ENCODE results near the gene CCDC78.
A peak's percentile ranks its signal among the peaks of the same experiment; 100 is the strongest.
"Not testable (repeated sequence)": the region's sequence is repeated elsewhere in the genome, so short reads cannot be mapped to it uniquely, and the experiment has no call there.

Gene CCDC78

GRCh38 chr16:760545-761343 is 34.5 kb upstream of the CCDC78 start, which contains the start of gene MSLN:
Gene MSLN (plus strand): TSS chr16:760734. CDS start chr16:762681, 1,947 bp downstream.
- no peak for DNase-seq

GRCh38 chr16:760065-760464 is 33.8 kb upstream of the CCDC78 start:
- no peak for DNase-seq

- DNase-seq: no peak
These were observed 33.1 kb upstream of the CCDC78 start for GRCh38 chr16:759110-759910.

GRCh38 chr16:756428-756827 is 30.2 kb upstream of the CCDC78 start:
- DNase-seq: no peak

GRCh38 chr16:754656-755055 is 28.4 kb upstream of the CCDC78 start:
- no peak for DNase-seq

- DNase-seq: not testable (repeated sequence)
These were observed 27.9 kb upstream of the CCDC78 start for GRCh38 chr16:754121-754607.

GRCh38 chr16:752007-752312 is 25.7 kb upstream of the CCDC78 start:
- no peak for DNase-seq

- DNase-seq: no peak
These were observed 25.1 kb upstream of the CCDC78 start for GRCh38 chr16:751152-752006.

GRCh38 chr16:750485-750884 is 24.2 kb upstream of the CCDC78 start:
- DNase-seq: no peak

GRCh38 chr16:749010-749409 is 22.8 kb upstream of the CCDC78 start:
- no peak for DNase-seq

GRCh38 chr16:747978-748746 is 21.9 kb upstream of the CCDC78 start:
- DNase-seq: no peak

GRCh38 chr16:746637-747036 is 20.4 kb upstream of the CCDC78 start:
- no peak for DNase-seq

GRCh38 chr16:745739-746138 is 19.5 kb upstream of the CCDC78 start:
- DNase-seq: no peak

GRCh38 chr16:743794-744500 is 17.7 kb upstream of the CCDC78 start:
- no peak for DNase-seq

- not testable (repeated sequence) for DNase-seq
These were observed 16.7 kb upstream of the CCDC78 start for GRCh38 chr16:742894-743293.

- DNase-seq: no peak
These were observed 15.9 kb upstream of the CCDC78 start for GRCh38 chr16:741986-742629.

- DNase-seq: peak; percentile 97
These were observed 14.7 kb upstream of the CCDC78 start, which contains the start of gene CIAO3 for GRCh38 chr16:740764-741505. Gene CIAO3 (minus strand): TSS chr16:740997. CDS start chr16:740985, 12 bp downstream.

GRCh38 chr16:740459-740763 is 14.2 kb upstream of the CCDC78 start:
- no peak for DNase-seq

GRCh38 chr16:739560-740458 is 13.6 kb upstream of the CCDC78 start:
- DNase-seq: no peak

Data from activated CD4-positive, CD25-positive, alpha-beta regulatory T cell treated with anti-CD3 and anti-CD28 coated beads, Interleukin-2, amount 50 U/mL, for 72 hours (primary cell).